OCI-LY7 (cell line): ENCODE measurements around the gene GLMP. TPM values are rescaled to one million over a fixed set of nuclear protein-coding genes. Genes with fewer than 3 reads are reported as not detected.

ENCODE experiments used
- BruUV-seq: library from RNA; stranded (reverse); fragments of 400-500 nt; replicated peaks from 2 replicates; lab custom pipeline; 2021; lab: Mats Ljungman, UMichigan
- CTCF ChIA-PET: fragments of 300-600 bp; sonication (Branson Sonifier 250); formaldehyde crosslinking; loops from one replicate; lab custom pipeline; 2022; ENCODE audit warnings: antibody characterized with exemption; ENCODE audit not compliant: unreplicated experiment; lab: Charles Lee
- POLR2A ChIA-PET: fragments of 300-600 bp; sonication (Branson Sonifier 250); formaldehyde crosslinking; loops from one replicate; lab custom pipeline; 2022; ENCODE audit warnings: antibody characterized with exemption; lab: Charles Lee
- DNase-seq: peaks from one replicate; pipeline ENCODE4 v3.0.0-alpha.2; 2015; ENCODE audit warnings: low spot score
- H2AFZ ChIP-seq: fragments of 200-600 bp; sonication (generic), shearing (Covaris generic); 2 replicates; pipeline ENCODE4 v1.6.1; 2014; ENCODE audit warnings: mild to moderate bottlenecking, antibody characterized with exemption, low read length, moderate library complexity
- H3K27ac ChIP-seq: fragments of 200-600 bp; sonication (generic); 2 replicates; pipeline ENCODE4 v1.5.1; 2014; ENCODE audit warnings: mixed run types, low read depth, mild to moderate bottlenecking, moderate library complexity, low read length, inconsistent platforms; ENCODE audit not compliant: poor library complexity, severe bottlenecking
- H3K36me3 ChIP-seq: fragments of 200-600 bp; sonication (generic); 2 replicates; pipeline ENCODE4 v1.6.1; 2014; ENCODE audit warnings: mild to moderate bottlenecking, antibody characterized with exemption, low read length, moderate library complexity, mixed read lengths; ENCODE audit not compliant: insufficient read depth
- H3K4me1 ChIP-seq: fragments of 200-600 bp; sonication (generic); 2 replicates; pipeline ENCODE4 v1.5.1; 2014; ENCODE audit warnings: mild to moderate bottlenecking, low read length; ENCODE audit not compliant: insufficient read depth, poor library complexity, severe bottlenecking
- H3K4me2 ChIP-seq: fragments of 200-600 bp; sonication (generic); 2 replicates; pipeline ENCODE4 v1.6.1; 2014; ENCODE audit warnings: mild to moderate bottlenecking, low read length
- H3K4me3 ChIP-seq: fragments of 200-600 bp; sonication (generic); 2 replicates; pipeline ENCODE4 v1.5.1; 2014; ENCODE audit warnings: mild to moderate bottlenecking, low read depth, low read length; ENCODE audit not compliant: poor library complexity, severe bottlenecking
- H3K79me2 ChIP-seq: fragments of 200-600 bp; sonication (generic); 2 replicates; pipeline ENCODE4 v1.6.1; 2016; ENCODE audit warnings: low read depth, mild to moderate bottlenecking, low read length, moderate library complexity, mixed read lengths; ENCODE audit not compliant: insufficient read depth
- H3K9me2 ChIP-seq: fragments of 200-600 bp; sonication (generic); 2 replicates; pipeline ENCODE4 v1.6.1; 2016; ENCODE audit warnings: mild to moderate bottlenecking, low read length, mixed read lengths; ENCODE audit not compliant: insufficient read depth
- H3K9me3 ChIP-seq: fragments of 200-600 bp; sonication (generic); 2 replicates; pipeline ENCODE4 v1.6.1; 2014; ENCODE audit warnings: mild to moderate bottlenecking, mixed run types, low read length, mixed read lengths
- H4K20me1 ChIP-seq: fragments of 200-600 bp; sonication (generic); 2 replicates; pipeline ENCODE4 v1.6.1; 2014; ENCODE audit warnings: mild to moderate bottlenecking, antibody characterized with exemption, low read length, moderate library complexity, mixed read lengths; ENCODE audit not compliant: insufficient read depth
- EZH2phosphoT487 ChIP-seq: fragments of 200-600 bp; sonication (generic); IDR thresholded peaks from 2 replicates; pipeline ENCODE4 v1.6.1; 2018; ENCODE audit warnings: low read depth, borderline replicate concordance, mild to moderate bottlenecking, mixed run types, antibody characterized with exemption, low read length, moderate library complexity, mixed read lengths
- intact Hi-C: fragments of 100-400 bp; cut with micrococcal nuclease; formaldehyde crosslinking; loops from one replicate; pipeline ENCODE4 v1.10.0; 2022; ENCODE audit not compliant: unreplicated experiment
- total RNA-seq, 2 experiments: library from RNA; depleted of rRNA in 1 of 2; stranded (reverse); fragments of >200 nt in 1 of 2; shearing (Covaris generic) in 1 of 2; gene quantifications; 2 replicates each; pipeline ENCODE4 v1.2.3, GENCODE V29; 2014 to 2022
- TF ChIP-seq, protein P1 (sequence below): fragments of 200-600 bp; sonication (generic); conservative IDR thresholded peaks from 2 replicates; pipeline ENCODE4 v1.5.1; 2014; ENCODE audit warnings: mild to moderate bottlenecking, antibody characterized with exemption, low read length, moderate library complexity, mixed read lengths

GLMP gene
- total RNA-seq, 2 experiments from 2014 or later = 0.60 to 4.9 TPM

DNA sequence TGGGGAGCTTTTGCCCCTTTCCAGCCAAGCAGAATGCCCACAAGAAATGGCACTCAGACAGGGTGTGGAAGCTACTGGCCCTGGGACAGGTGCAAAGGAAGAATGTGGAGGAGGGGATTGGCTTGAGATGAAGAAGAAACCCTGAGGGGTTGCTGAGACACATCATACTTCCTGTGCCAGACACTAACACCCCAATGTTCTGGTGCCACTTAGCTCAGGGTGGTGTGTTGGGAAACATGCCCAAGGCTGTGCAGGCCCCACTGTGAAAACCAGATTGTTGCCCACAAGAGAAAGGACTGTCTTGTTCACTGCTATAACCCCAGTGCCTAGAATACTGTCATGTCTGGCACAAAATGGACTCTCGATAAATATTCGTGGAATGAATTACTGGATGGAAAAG is 37.8 kb downstream of the GLMP start:
- Histone ChIP-seq H3K79me2 (no peaks in the 10 kb centered on the region), H3K4me1 (no peaks in the 10 kb centered on the region), H2AFZ (no peak overlapping the region), H4K20me1 (no peaks in the 10 kb centered on the region), H3K27ac (no peak overlapping the region), H3K9me3 (no peaks in the 10 kb centered on the region), H3K9me2 (no peaks in the 10 kb centered on the region), H3K36me3 (peaks cover 88% of the 10 kb centered on the region), H3K4me3 (no peak overlapping the region), H3K4me2 (no peak overlapping the region)
- intact Hi-C loops = no loop called here
- TF ChIP-seq EZH2phosphoT487 = no peak
- ChIA-PET CTCF (no interaction called here), POLR2A (no interaction called here)
- no peak for DNase-seq
- BruUV-seq = no TSS peak

DNA sequence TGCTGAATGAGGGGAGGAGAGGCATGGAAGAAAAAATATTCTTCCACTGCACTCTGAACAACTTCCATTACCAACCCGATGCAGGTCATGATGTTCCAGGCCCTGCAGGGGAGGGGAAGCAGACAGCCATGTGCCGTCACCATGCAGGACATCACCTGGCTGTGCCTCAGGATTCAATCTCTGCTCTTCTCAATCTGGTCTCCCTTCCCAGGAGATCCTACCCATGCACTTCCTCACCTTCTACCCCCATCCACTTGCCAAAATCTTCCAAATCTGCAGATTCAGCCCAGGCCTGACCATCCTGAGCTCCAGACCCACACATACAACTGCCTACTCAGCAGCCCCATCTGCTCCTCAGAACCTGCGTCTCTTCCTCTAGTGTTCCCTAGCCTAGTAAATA is 41.8 kb downstream of the GLMP start:
- BruUV-seq = no TSS peak
- H3K9me3 ChIP-seq = no peaks in the 10 kb centered on the region
- no peak overlapping the region for H3K4me2 ChIP-seq
- no peaks in the 10 kb centered on the region; the same call in 1 of the 2 replicates for H4K20me1 ChIP-seq
- no peaks in the 10 kb centered on the region for H3K9me2 ChIP-seq
- H3K4me1 ChIP-seq = no peaks in the 10 kb centered on the region
- DNase-seq = no peak
- H2AFZ ChIP-seq = no peak overlapping the region
- ChIA-PET CTCF (no interaction called here), POLR2A (no interaction called here)
- no peaks in the 10 kb centered on the region for H3K79me2 ChIP-seq
- intact Hi-C loops = no loop called here
- H3K36me3 ChIP-seq = peaks cover 92% of the 10 kb centered on the region
- no peak for TF ChIP-seq EZH2phosphoT487
- TF ChIP-seq, protein P1, sequence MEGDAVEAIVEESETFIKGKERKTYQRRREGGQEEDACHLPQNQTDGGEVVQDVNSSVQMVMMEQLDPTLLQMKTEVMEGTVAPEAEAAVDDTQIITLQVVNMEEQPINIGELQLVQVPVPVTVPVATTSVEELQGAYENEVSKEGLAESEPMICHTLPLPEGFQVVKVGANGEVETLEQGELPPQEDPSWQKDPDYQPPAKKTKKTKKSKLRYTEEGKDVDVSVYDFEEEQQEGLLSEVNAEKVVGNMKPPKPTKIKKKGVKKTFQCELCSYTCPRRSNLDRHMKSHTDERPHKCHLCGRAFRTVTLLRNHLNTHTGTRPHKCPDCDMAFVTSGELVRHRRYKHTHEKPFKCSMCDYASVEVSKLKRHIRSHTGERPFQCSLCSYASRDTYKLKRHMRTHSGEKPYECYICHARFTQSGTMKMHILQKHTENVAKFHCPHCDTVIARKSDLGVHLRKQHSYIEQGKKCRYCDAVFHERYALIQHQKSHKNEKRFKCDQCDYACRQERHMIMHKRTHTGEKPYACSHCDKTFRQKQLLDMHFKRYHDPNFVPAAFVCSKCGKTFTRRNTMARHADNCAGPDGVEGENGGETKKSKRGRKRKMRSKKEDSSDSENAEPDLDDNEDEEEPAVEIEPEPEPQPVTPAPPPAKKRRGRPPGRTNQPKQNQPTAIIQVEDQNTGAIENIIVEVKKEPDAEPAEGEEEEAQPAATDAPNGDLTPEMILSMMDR = no peak
- no peak overlapping the region for H3K27ac ChIP-seq
- no peak overlapping the region for H3K4me3 ChIP-seq

- H3K4me1 ChIP-seq = no peaks in the 10 kb centered on the region
- TF ChIP-seq, protein P1 = no peak
- no peak for TF ChIP-seq EZH2phosphoT487
- peaks cover 74% of the 10 kb centered on the region for H3K36me3 ChIP-seq
- H3K79me2 ChIP-seq = no peaks in the 10 kb centered on the region
- H4K20me1 ChIP-seq = no peaks in the 10 kb centered on the region; the same call in 1 of the 2 replicates
- no peak overlapping the region for H2AFZ ChIP-seq
- ChIA-PET CTCF (no interaction called here), POLR2A (no interaction called here)
- H3K27ac ChIP-seq = no peak overlapping the region
- intact Hi-C loops = no loop called here
- H3K4me2 ChIP-seq = no peak overlapping the region
- BruUV-seq = no TSS peak
- DNase-seq = no peak
- no peaks in the 10 kb centered on the region for H3K9me3 ChIP-seq
- no peaks in the 10 kb centered on the region for H3K9me2 ChIP-seq
- no peak overlapping the region for H3K4me3 ChIP-seq
These were observed 44.0 kb downstream of the GLMP start for GRCh38 chr1:156251527-156251926.
